LNCaP clone FGC (cell line): ENCODE data around the gene THUMPD2.

Source experiments
- DNase-seq: peaks from one replicate; pipeline ENCODE4 v3.0.0-alpha.2; 2011; ENCODE audit warnings: low read depth
- H3K4me3 ChIP-seq: 2 replicates; pipeline ENCODE4 v1.5.1; 2011; ENCODE audit warnings: mild to moderate bottlenecking, low read depth, low read length, control low read depth
- TF ChIP-seq, protein P1 (sequence below): IDR thresholded peaks from 2 replicates; pipeline ENCODE4 v1.5.1; 2012; ENCODE audit warnings: mild to moderate bottlenecking; ENCODE audit not compliant: control insufficient read depth, insufficient read depth; ENCODE audit errors: extremely low read depth

The THUMPD2 gene

GRCh38 chr2:39719317-39719716, 59.7 kb downstream of the THUMPD2 start:
- no peak for DNase-seq
- TF ChIP-seq, protein P1, sequence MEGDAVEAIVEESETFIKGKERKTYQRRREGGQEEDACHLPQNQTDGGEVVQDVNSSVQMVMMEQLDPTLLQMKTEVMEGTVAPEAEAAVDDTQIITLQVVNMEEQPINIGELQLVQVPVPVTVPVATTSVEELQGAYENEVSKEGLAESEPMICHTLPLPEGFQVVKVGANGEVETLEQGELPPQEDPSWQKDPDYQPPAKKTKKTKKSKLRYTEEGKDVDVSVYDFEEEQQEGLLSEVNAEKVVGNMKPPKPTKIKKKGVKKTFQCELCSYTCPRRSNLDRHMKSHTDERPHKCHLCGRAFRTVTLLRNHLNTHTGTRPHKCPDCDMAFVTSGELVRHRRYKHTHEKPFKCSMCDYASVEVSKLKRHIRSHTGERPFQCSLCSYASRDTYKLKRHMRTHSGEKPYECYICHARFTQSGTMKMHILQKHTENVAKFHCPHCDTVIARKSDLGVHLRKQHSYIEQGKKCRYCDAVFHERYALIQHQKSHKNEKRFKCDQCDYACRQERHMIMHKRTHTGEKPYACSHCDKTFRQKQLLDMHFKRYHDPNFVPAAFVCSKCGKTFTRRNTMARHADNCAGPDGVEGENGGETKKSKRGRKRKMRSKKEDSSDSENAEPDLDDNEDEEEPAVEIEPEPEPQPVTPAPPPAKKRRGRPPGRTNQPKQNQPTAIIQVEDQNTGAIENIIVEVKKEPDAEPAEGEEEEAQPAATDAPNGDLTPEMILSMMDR = no peak
- H3K4me3 ChIP-seq = no peak overlapping the region

DNA sequence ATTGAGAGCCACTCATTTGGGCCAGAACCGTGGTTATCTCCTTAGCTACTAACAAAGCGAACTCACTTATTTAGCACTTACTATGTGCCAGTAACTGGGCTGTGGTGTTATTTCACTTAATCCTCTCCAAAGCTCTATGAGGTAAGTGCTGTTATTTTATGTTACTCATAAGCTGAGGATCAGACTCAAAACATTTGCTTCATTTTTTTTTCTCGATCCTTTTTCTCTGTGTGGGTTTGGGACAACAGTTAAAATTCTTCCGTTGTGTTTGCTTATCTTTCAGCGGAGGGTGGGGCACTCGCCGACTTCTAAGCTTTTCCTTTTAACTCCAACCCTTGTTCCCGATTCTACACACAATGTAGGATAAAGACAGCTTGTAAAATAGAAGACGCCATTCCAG, 60.6 kb downstream of the THUMPD2 start:
- no peak overlapping the region for H3K4me3 ChIP-seq
- TF ChIP-seq, protein P1 = no peak
- no peak for DNase-seq

- TF ChIP-seq, protein P1 = no peak
- DNase-seq = no peak
- no peak overlapping the region for H3K4me3 ChIP-seq
Measured at GRCh38 chr2:39717067-39717466, 62.0 kb downstream of the THUMPD2 start.

DNA sequence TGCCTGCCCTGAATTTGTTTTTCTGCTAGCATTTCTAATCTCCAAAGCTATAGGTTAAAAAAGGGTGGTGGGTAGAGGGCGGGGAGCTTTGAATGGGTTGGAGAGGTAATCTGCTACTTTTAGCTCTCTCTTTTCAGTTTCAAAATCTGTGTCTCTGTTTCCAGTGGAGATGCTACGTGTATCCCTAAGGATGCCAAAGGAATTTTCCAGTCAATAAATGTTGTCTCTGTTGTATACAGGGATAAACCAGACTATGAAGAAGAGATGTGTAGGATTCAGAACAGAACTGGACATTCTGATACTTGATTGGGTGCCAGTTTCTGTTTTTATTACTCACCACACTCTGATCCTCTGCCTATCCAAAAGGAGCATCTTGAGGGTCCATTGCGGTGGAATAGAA, 63.2 kb downstream of the THUMPD2 start:
- no peak for DNase-seq
- TF ChIP-seq, protein P1 = no peak
- no peak overlapping the region for H3K4me3 ChIP-seq

DNA sequence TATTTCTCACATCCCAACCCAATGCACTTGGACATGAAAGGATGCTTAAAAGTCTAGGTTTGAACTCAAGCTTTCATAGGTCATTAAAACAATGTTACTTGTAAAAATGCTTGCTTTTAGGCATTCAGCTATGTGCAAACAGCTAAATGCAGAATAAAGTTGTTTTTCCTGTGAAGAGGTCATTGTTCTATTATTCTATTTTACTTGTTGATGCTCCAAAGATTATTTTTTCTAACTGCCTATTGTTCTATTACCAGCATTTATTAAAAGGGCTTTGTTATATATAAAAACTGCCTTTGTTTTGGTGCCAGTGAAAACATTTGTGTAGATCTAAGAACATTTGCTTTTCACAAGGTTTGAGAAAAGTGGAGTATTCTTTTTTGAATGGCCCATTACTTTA, 64.0 kb downstream of the THUMPD2 start:
- no peak overlapping the region for H3K4me3 ChIP-seq
- DNase-seq = no peak
- TF ChIP-seq, protein P1 = no peak

GRCh38 chr2:39712953-39713352, 66.1 kb downstream of the THUMPD2 start:
- TF ChIP-seq, protein P1 = no peak
- DNase-seq = no peak
- no peak overlapping the region for H3K4me3 ChIP-seq

- no peak overlapping the region for H3K4me3 ChIP-seq
- TF ChIP-seq, protein P1 = no peak
- no peak for DNase-seq
Measured at GRCh38 chr2:39710807-39711206, 68.3 kb downstream of the THUMPD2 start.
